OCI-LY1 (cell line): Measurements from ENCODE around the gene SEMA4G.

Source experiments
- H2AFZ ChIP-seq: fragments of 200-600 bp; sonication (generic), shearing (Covaris generic); 2 replicates; pipeline ENCODE4 v1.6.0; 2014; ENCODE audit warnings: antibody characterized with exemption, mild to moderate bottlenecking, low read length
- H3F3A ChIP-seq: fragments of 200-600 bp; sonication (generic), shearing (Covaris generic); 2 replicates; pipeline ENCODE4 v1.6.0; 2014; ENCODE audit warnings: mild to moderate bottlenecking, antibody characterized with exemption, low read length, moderate library complexity; ENCODE audit not compliant: insufficient read depth
- H3K27ac ChIP-seq: fragments of 200-600 bp; sonication (generic); 2 replicates; pipeline ENCODE4 v1.5.1; 2014; ENCODE audit warnings: low read length, mixed run types, mild to moderate bottlenecking, low read depth; ENCODE audit not compliant: poor library complexity, severe bottlenecking
- H3K27me3 ChIP-seq: fragments of 200-600 bp; sonication (generic); 2 replicates; pipeline ENCODE4 v1.6.0; 2014; ENCODE audit warnings: antibody characterized with exemption, mild to moderate bottlenecking, low read length, moderate library complexity; ENCODE audit not compliant: insufficient read depth
- H3K36me3 ChIP-seq: fragments of 200-600 bp; sonication (generic); 2 replicates; pipeline ENCODE4 v1.6.1; 2014; ENCODE audit warnings: mild to moderate bottlenecking, antibody characterized with exemption, low read length, moderate library complexity, mixed read lengths; ENCODE audit not compliant: insufficient read depth
- H3K4me1 ChIP-seq: fragments of 200-600 bp; sonication (generic); 2 replicates; pipeline ENCODE4 v1.5.1; 2014; ENCODE audit warnings: mild to moderate bottlenecking, low read length, moderate library complexity; ENCODE audit not compliant: insufficient read depth, severe bottlenecking
- H3K4me2 ChIP-seq: fragments of 200-600 bp; sonication (generic), shearing (Covaris generic); 2 replicates; pipeline ENCODE4 v1.6.1; 2014; ENCODE audit warnings: low read length
- H3K4me3 ChIP-seq: fragments of 200-600 bp; sonication (generic); 2 replicates; pipeline ENCODE4 v1.5.1; 2014; ENCODE audit warnings: low read length, low read depth, mild to moderate bottlenecking, mixed read lengths; ENCODE audit not compliant: poor library complexity, severe bottlenecking
- H3K79me2 ChIP-seq: fragments of 200-600 bp; shearing (Covaris generic); 2 replicates; pipeline ENCODE4 v1.6.1; 2016; ENCODE audit warnings: mixed run types, low read length, mixed read lengths; ENCODE audit not compliant: insufficient read depth
- H3K9ac ChIP-seq: fragments of 200-600 bp; sonication (generic), shearing (Covaris generic); 2 replicates; pipeline ENCODE4 v1.6.1; 2014; ENCODE audit warnings: mild to moderate bottlenecking, low read length, mixed read lengths
- H3K9me2 ChIP-seq: fragments of 200-600 bp; sonication (generic), shearing (Covaris generic); 2 replicates; pipeline ENCODE4 v1.6.1; 2014; ENCODE audit warnings: low read depth, mild to moderate bottlenecking, low read length, mixed read lengths
- H3K9me3 ChIP-seq: fragments of 200-600 bp; shearing (Covaris generic); 2 replicates; pipeline ENCODE4 v1.6.1; 2014; ENCODE audit warnings: low read length, mixed read lengths
- H4K20me1 ChIP-seq: fragments of 200-600 bp; sonication (generic), shearing (Covaris generic); 2 replicates; pipeline ENCODE4 v1.6.0; 2016; ENCODE audit warnings: mild to moderate bottlenecking, low read length; ENCODE audit not compliant: insufficient read depth
- CTCF ChIP-seq: fragments of 200-600 bp; sonication (generic), shearing (Covaris generic); IDR thresholded peaks from 2 replicates; pipeline ENCODE4 v1.5.1; 2017; ENCODE audit warnings: mild to moderate bottlenecking, antibody characterized with exemption, low read length, moderate library complexity, mixed read lengths
- EZH2 ChIP-seq: fragments of 200-600 bp; sonication (generic), shearing (Covaris generic); IDR thresholded peaks from 2 replicates; pipeline ENCODE4 v1.8.0; 2017; ENCODE audit warnings: borderline replicate concordance, mixed run types, mild to moderate bottlenecking, antibody characterized with exemption, low read length, moderate library complexity, mixed read lengths

Gene SEMA4G

GRCh38 chr10:100962351-100963080 is 6.8 kb upstream of the SEMA4G start:
- H3K27ac ChIP-seq: no peak overlapping the region
- no peaks in the 10 kb centered on the region for H3K79me2 ChIP-seq
- no peak overlapping the region for H3K4me3 ChIP-seq
- no peaks in the 10 kb centered on the region for H3F3A ChIP-seq
- no peak for TF ChIP-seq CTCF
- TF ChIP-seq EZH2: no peak
- H3K4me1 ChIP-seq: no peaks in the 10 kb centered on the region
- peaks cover 37% of the 10 kb centered on the region; the same call in 1 of the 2 replicates for H3K36me3 ChIP-seq
- H4K20me1 ChIP-seq: no peaks in the 10 kb centered on the region
- H2AFZ ChIP-seq: no peak overlapping the region
- no peaks in the 10 kb centered on the region for H3K9me3 ChIP-seq
- H3K9me2 ChIP-seq: no peaks in the 10 kb centered on the region
- no peak overlapping the region for H3K9ac ChIP-seq
- H3K4me2 ChIP-seq: no peak overlapping the region
- H3K27me3 ChIP-seq: no peaks in the 10 kb centered on the region

GRCh38 chr10:100963826-100964225 is 5.5 kb upstream of the SEMA4G start:
- Histone ChIP-seq H3K36me3 (peaks cover 31% of the 10 kb centered on the region; the same call in 1 of the 2 replicates), H3K9me2 (no peaks in the 10 kb centered on the region), H4K20me1 (no peaks in the 10 kb centered on the region), H3K27me3 (no peaks in the 10 kb centered on the region), H3K27ac (no peak overlapping the region), H3K4me1 (no peaks in the 10 kb centered on the region), H3K9me3 (no peaks in the 10 kb centered on the region), H3K4me2 (no peak overlapping the region), H3K9ac (no peak overlapping the region), H2AFZ (no peak overlapping the region), H3K4me3 (no peak overlapping the region), H3K79me2 (no peaks in the 10 kb centered on the region), H3F3A (no peaks in the 10 kb centered on the region)
- no peak for TF ChIP-seq CTCF
- TF ChIP-seq EZH2: no peak

GRCh38 chr10:100965820-100966219 is 3.5 kb upstream of the SEMA4G start:
- H3K9me2 ChIP-seq: no peaks in the 10 kb centered on the region
- TF ChIP-seq EZH2: no peak
- TF ChIP-seq CTCF: no peak
- no peak overlapping the region for H3K27ac ChIP-seq
- H4K20me1 ChIP-seq: no peaks in the 10 kb centered on the region
- no peaks in the 10 kb centered on the region for H3F3A ChIP-seq
- no peaks in the 10 kb centered on the region for H3K27me3 ChIP-seq
- H3K36me3 ChIP-seq: peaks cover 15% of the 10 kb centered on the region; the same call in 1 of the 2 replicates
- H3K4me3 ChIP-seq: no peak overlapping the region
- no peak overlapping the region for H3K4me2 ChIP-seq
- no peaks in the 10 kb centered on the region for H3K79me2 ChIP-seq
- peaks cover 7% of the 10 kb centered on the region for H3K4me1 ChIP-seq
- no peak overlapping the region for H3K9ac ChIP-seq
- no peak overlapping the region for H2AFZ ChIP-seq
- H3K9me3 ChIP-seq: no peaks in the 10 kb centered on the region
